Liver (tissue), 3 donors: ENCODE data around the gene EEA1.

Source experiments
- EGR1 ChIP-seq, 2 donors: IDR thresholded peaks; 2 replicates each; pipeline ENCODE4 v1.6.1; 2016 to 2018; ENCODE audit warnings: antibody characterized with exemption in 2 of 2, low read depth in 2 of 2
- GABPA ChIP-seq, 2 donors: IDR thresholded peaks in 1 of 2; conservative IDR thresholded peaks in 1 of 2; 2 replicates each; pipeline ENCODE4 v1.6.1; 2016; ENCODE audit warnings: antibody characterized with exemption in 2 of 2, mild to moderate bottlenecking in 1 of 2, moderate library complexity in 1 of 2
- HNF4A ChIP-seq, 2 donors: conservative IDR thresholded peaks; 2 replicates each; pipeline ENCODE4 v1.6.1; 2016; ENCODE audit warnings: antibody characterized with exemption in 2 of 2, mild to moderate bottlenecking in 2 of 2
- NR2F2 ChIP-seq: IDR thresholded peaks from 2 replicates; pipeline ENCODE4 v1.6.1; 2016; ENCODE audit warnings: antibody characterized with exemption
- RAD21 ChIP-seq, 2 donors: IDR thresholded peaks; 2 replicates each; pipeline ENCODE4 v1.6.1; 2016; ENCODE audit warnings: antibody characterized with exemption in 2 of 2, mild to moderate bottlenecking in 2 of 2
- RXRA ChIP-seq, 2 donors: IDR thresholded peaks; 2 replicates each; pipeline ENCODE4 v1.6.1; 2017 to 2018; ENCODE audit warnings: antibody characterized with exemption in 2 of 2, mild to moderate bottlenecking in 1 of 2
- SP1 ChIP-seq: IDR thresholded peaks from 2 replicates; pipeline ENCODE4 v1.6.1; 2018; ENCODE audit warnings: antibody characterized with exemption, mild to moderate bottlenecking
- TAF1 ChIP-seq: conservative IDR thresholded peaks from 2 replicates; pipeline ENCODE4 v1.6.1; 2016; ENCODE audit warnings: antibody characterized with exemption, mild to moderate bottlenecking
- YY1 ChIP-seq: IDR thresholded peaks from 2 replicates; pipeline ENCODE4 v1.6.1; 2016; ENCODE audit warnings: antibody characterized with exemption, mild to moderate bottlenecking
- TF ChIP-seq, protein P1 (sequence below): fragments of 150-350 bp; IDR thresholded peaks from 2 replicates; pipeline ENCODE4 v1.5.1; 2017; ENCODE audit warnings: improper control_type of control experiment, low read depth, low read length; ENCODE audit not compliant: missing input control
- TF ChIP-seq, protein P2 (sequence below): IDR thresholded peaks from 2 replicates; pipeline ENCODE4 v1.6.1; 2016; ENCODE audit warnings: antibody characterized with exemption
- TF ChIP-seq, protein P3 (sequence below): IDR thresholded peaks from 2 replicates; pipeline ENCODE4 v1.6.1; 2016; ENCODE audit warnings: antibody characterized with exemption
- TF ChIP-seq, protein P4 (sequence below): IDR thresholded peaks from 2 replicates; pipeline ENCODE4 v1.6.1; 2016; ENCODE audit warnings: antibody characterized with exemption, mild to moderate bottlenecking
- donor health status: healthy.
- donor health status: healthy.

DNA sequence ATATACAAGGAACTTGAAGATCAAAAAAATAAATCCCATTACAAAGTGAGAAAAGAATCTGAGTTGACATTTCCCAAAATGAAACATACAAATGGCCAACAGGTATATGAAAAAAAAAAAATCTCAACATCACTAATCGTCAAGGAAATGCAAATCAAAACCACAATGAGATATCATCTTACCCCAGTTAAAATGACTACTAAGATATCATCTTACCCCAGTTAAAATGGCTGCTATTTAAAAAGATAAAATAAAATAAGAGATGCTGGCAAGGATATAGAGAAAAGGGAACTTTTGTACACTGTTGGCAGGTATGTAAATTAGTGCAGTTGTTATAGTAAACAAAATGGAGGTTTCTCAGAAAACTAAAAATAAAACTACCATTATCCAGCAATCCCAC, 181.9 kb downstream of the EEA1 start:
- TF ChIP-seq, protein P1, sequence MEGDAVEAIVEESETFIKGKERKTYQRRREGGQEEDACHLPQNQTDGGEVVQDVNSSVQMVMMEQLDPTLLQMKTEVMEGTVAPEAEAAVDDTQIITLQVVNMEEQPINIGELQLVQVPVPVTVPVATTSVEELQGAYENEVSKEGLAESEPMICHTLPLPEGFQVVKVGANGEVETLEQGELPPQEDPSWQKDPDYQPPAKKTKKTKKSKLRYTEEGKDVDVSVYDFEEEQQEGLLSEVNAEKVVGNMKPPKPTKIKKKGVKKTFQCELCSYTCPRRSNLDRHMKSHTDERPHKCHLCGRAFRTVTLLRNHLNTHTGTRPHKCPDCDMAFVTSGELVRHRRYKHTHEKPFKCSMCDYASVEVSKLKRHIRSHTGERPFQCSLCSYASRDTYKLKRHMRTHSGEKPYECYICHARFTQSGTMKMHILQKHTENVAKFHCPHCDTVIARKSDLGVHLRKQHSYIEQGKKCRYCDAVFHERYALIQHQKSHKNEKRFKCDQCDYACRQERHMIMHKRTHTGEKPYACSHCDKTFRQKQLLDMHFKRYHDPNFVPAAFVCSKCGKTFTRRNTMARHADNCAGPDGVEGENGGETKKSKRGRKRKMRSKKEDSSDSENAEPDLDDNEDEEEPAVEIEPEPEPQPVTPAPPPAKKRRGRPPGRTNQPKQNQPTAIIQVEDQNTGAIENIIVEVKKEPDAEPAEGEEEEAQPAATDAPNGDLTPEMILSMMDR: no peak
- TF ChIP-seq TAF1: no peak
- TF ChIP-seq, protein P2, sequence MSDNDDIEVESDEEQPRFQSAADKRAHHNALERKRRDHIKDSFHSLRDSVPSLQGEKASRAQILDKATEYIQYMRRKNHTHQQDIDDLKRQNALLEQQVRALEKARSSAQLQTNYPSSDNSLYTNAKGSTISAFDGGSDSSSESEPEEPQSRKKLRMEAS: no peak
- TF ChIP-seq, protein P3, sequence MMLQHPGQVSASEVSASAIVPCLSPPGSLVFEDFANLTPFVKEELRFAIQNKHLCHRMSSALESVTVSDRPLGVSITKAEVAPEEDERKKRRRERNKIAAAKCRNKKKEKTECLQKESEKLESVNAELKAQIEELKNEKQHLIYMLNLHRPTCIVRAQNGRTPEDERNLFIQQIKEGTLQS: no peak
- TF ChIP-seq SP1: no peak
- TF ChIP-seq YY1: no peak
- TF ChIP-seq RXRA (IDR thresholded peaks at IDR 0.05): no peak
- TF ChIP-seq RAD21 (IDR thresholded peaks at IDR 0.05): no peak
- no peak for TF ChIP-seq EGR1 (IDR thresholded peaks at IDR 0.05; ENCODE audit: low read depth in 2 of 2)
- no peak for TF ChIP-seq NR2F2
- TF ChIP-seq, protein P4, sequence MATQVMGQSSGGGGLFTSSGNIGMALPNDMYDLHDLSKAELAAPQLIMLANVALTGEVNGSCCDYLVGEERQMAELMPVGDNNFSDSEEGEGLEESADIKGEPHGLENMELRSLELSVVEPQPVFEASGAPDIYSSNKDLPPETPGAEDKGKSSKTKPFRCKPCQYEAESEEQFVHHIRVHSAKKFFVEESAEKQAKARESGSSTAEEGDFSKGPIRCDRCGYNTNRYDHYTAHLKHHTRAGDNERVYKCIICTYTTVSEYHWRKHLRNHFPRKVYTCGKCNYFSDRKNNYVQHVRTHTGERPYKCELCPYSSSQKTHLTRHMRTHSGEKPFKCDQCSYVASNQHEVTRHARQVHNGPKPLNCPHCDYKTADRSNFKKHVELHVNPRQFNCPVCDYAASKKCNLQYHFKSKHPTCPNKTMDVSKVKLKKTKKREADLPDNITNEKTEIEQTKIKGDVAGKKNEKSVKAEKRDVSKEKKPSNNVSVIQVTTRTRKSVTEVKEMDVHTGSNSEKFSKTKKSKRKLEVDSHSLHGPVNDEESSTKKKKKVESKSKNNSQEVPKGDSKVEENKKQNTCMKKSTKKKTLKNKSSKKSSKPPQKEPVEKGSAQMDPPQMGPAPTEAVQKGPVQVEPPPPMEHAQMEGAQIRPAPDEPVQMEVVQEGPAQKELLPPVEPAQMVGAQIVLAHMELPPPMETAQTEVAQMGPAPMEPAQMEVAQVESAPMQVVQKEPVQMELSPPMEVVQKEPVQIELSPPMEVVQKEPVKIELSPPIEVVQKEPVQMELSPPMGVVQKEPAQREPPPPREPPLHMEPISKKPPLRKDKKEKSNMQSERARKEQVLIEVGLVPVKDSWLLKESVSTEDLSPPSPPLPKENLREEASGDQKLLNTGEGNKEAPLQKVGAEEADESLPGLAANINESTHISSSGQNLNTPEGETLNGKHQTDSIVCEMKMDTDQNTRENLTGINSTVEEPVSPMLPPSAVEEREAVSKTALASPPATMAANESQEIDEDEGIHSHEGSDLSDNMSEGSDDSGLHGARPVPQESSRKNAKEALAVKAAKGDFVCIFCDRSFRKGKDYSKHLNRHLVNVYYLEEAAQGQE: no peak
- TF ChIP-seq GABPA (IDR thresholded peaks at IDR 0.05 in 1 of 2, conservative IDR thresholded peaks at IDR 0.05 in 1 of 2): no peak
- no peak for TF ChIP-seq HNF4A (conservative IDR thresholded peaks at IDR 0.05)
